HCT116 (cell line): ENCODE results near the gene ETFA.

Experiments used
- ELF1 ChIP-seq: IDR thresholded peaks from 2 replicates; pipeline ENCODE4 v1.6.1; 2012; ENCODE audit warnings: low read depth, borderline replicate concordance
- EZH2 ChIP-seq: fragments of 200-600 bp; sonication (generic); IDR thresholded peaks from 2 replicates; pipeline ENCODE4 v1.6.1; 2017; ENCODE audit warnings: antibody characterized with exemption, mixed run types
- POLR2A ChIP-seq: IDR thresholded peaks from 2 replicates; pipeline ENCODE4 v1.7.0; 2011; ENCODE audit warnings: borderline replicate concordance; ENCODE audit not compliant: insufficient read depth, insufficient read length; ENCODE audit errors: extremely low read depth
- POLR2AphosphoS5 ChIP-seq: IDR thresholded peaks from 2 replicates; pipeline ENCODE4 v1.6.1; 2011; ENCODE audit warnings: mild to moderate bottlenecking, low read depth, low read length, moderate library complexity
- RAD21 ChIP-seq: IDR thresholded peaks from 2 replicates; pipeline ENCODE4 v1.6.1; 2012; ENCODE audit warnings: low read depth, mild to moderate bottlenecking
- SIN3A ChIP-seq: IDR thresholded peaks from 2 replicates; pipeline ENCODE4 v1.6.1; 2012; ENCODE audit warnings: low read depth
- SRF ChIP-seq: IDR thresholded peaks from 2 replicates; pipeline ENCODE4 v1.6.1; 2012; ENCODE audit warnings: low read depth
- ZNF274 ChIP-seq: fragments of 200-500 bp; sonication (Bioruptor generic); IDR thresholded peaks from 2 replicates; pipeline ENCODE4 v1.6.1; 2014; ENCODE audit warnings: mild to moderate bottlenecking, low read depth, low read length, inconsistent platforms
- TF ChIP-seq, protein P1 (sequence below), 3 experiments: fragments of 200-600 bp in 1 of 3; sonication (generic) in 1 of 3; IDR thresholded peaks in 2 of 3; conservative IDR thresholded peaks in 1 of 3; 2 replicates each; pipeline ENCODE4 v1.5.1; 2012 to 2017; ENCODE audit warnings: low read depth in 2 of 3, low read length in 2 of 3, antibody characterized with exemption in 1 of 3, borderline replicate concordance in 1 of 3, control low read depth in 1 of 3, mild to moderate bottlenecking in 1 of 3, mixed read lengths in 1 of 3, mixed run types in 1 of 3, moderate library complexity in 1 of 3; ENCODE audit not compliant: insufficient read depth in 1 of 3
- TF ChIP-seq, protein P2 (sequence below): IDR thresholded peaks from 2 replicates; pipeline ENCODE4 v1.6.1; 2012

- peak; percentile 65 for TF ChIP-seq RAD21
- no peak for TF ChIP-seq EZH2
- TF ChIP-seq, protein P1, sequence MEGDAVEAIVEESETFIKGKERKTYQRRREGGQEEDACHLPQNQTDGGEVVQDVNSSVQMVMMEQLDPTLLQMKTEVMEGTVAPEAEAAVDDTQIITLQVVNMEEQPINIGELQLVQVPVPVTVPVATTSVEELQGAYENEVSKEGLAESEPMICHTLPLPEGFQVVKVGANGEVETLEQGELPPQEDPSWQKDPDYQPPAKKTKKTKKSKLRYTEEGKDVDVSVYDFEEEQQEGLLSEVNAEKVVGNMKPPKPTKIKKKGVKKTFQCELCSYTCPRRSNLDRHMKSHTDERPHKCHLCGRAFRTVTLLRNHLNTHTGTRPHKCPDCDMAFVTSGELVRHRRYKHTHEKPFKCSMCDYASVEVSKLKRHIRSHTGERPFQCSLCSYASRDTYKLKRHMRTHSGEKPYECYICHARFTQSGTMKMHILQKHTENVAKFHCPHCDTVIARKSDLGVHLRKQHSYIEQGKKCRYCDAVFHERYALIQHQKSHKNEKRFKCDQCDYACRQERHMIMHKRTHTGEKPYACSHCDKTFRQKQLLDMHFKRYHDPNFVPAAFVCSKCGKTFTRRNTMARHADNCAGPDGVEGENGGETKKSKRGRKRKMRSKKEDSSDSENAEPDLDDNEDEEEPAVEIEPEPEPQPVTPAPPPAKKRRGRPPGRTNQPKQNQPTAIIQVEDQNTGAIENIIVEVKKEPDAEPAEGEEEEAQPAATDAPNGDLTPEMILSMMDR (IDR thresholded peaks at IDR 0.05 in 2 of 3, conservative IDR thresholded peaks at IDR 0.05 in 1 of 3; ENCODE audit: borderline replicate concordance in 1 of 3, insufficient read depth in 1 of 3, low read depth in 2 of 3, low read length in 2 of 3), result peak; percentile 40 to 60 (median 57); a peak in 4 of 6 replicates
- no peak for TF ChIP-seq POLR2A
- TF ChIP-seq ZNF274, result no peak
- no peak for TF ChIP-seq POLR2AphosphoS5
- no peak for TF ChIP-seq SRF
- TF ChIP-seq, protein P2, sequence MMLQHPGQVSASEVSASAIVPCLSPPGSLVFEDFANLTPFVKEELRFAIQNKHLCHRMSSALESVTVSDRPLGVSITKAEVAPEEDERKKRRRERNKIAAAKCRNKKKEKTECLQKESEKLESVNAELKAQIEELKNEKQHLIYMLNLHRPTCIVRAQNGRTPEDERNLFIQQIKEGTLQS, result no peak
- TF ChIP-seq SIN3A, result no peak
- TF ChIP-seq ELF1, result no peak
Measured at GRCh38 chr15:76235186-76235826, 76.0 kb downstream of the ETFA start.
